HepG2 (cell line): Measurements from ENCODE around the gene ZFP36L2. TPM values are rescaled to one million over a fixed set of nuclear protein-coding genes. Genes with fewer than 3 reads are reported as not detected.

Source experiments
- CAMTA2 ChIP-seq: sonication (generic); formaldehyde crosslinking; IDR thresholded peaks from 2 replicates; pipeline ENCODE4 v1.4.0; 2020; ENCODE audit warnings: mild to moderate bottlenecking, missing genetic modification reagents, borderline replicate concordance
- CBX1 ChIP-seq: IDR thresholded peaks from one replicate; pipeline ENCODE4 v1.6.1; 2016; ENCODE audit warnings: antibody characterized with exemption, low read depth
- CHD4 ChIP-seq: fragments of 200-600 bp; sonication (generic); IDR thresholded peaks from 2 replicates; pipeline ENCODE4 v1.7.0; 2017; ENCODE audit warnings: mild to moderate bottlenecking, low read length, borderline replicate concordance
- HOXA7 ChIP-seq: sonication (generic); formaldehyde crosslinking; IDR thresholded peaks from 2 replicates; pipeline ENCODE4 v1.8.1; 2022; ENCODE audit warnings: mild to moderate bottlenecking, missing genetic modification reagents, moderate library complexity
- JUND ChIP-seq: sonication (generic); formaldehyde crosslinking; IDR thresholded peaks from 2 replicates; pipeline ENCODE4 v1.8.0; 2022; ENCODE audit warnings: mild to moderate bottlenecking, missing genetic modification reagents
- KLF9 ChIP-seq: IDR thresholded peaks from 2 replicates; pipeline ENCODE4 v1.6.1; 2016; ENCODE audit warnings: low read depth
- MXI1 ChIP-seq: IDR thresholded peaks from 3 replicates; pipeline ENCODE4 v1.6.1; 2012; ENCODE audit warnings: low read depth, low read length, inconsistent platforms, borderline replicate concordance
- NR2F2 ChIP-seq: IDR thresholded peaks from 2 replicates; pipeline ENCODE4 v1.6.1; 2012; ENCODE audit warnings: low read depth, inconsistent platforms, borderline replicate concordance
- RXRA ChIP-seq: sonication (generic); formaldehyde crosslinking; IDR thresholded peaks from 2 replicates; pipeline ENCODE4 v1.5.1; 2020; ENCODE audit warnings: missing genetic modification reagents
- RXRB ChIP-seq: IDR thresholded peaks from 2 replicates; pipeline ENCODE4 v1.6.1; 2016; ENCODE audit warnings: borderline replicate concordance, missing genetic modification reagents, missing compliant biosample characterization
- SIX1 ChIP-seq: sonication (generic); formaldehyde crosslinking; IDR thresholded peaks from 2 replicates; pipeline ENCODE4 v1.4.0; 2020; ENCODE audit warnings: missing genetic modification reagents, borderline replicate concordance
- SNAPC2 ChIP-seq: sonication (generic); formaldehyde crosslinking; IDR thresholded peaks from 2 replicates; pipeline ENCODE4 v1.8.1; 2022; ENCODE audit warnings: mild to moderate bottlenecking, missing genetic modification reagents
- ZBTB20 ChIP-seq: sonication (generic); formaldehyde crosslinking; IDR thresholded peaks from 2 replicates; pipeline ENCODE4 v1.8.1; 2023; ENCODE audit warnings: missing genetic modification reagents, low read depth, mild to moderate bottlenecking, borderline replicate concordance
- ZBTB42 ChIP-seq: sonication (generic); formaldehyde crosslinking; IDR thresholded peaks from 2 replicates; pipeline ENCODE4 v1.5.0; 2020; ENCODE audit warnings: mild to moderate bottlenecking, missing genetic modification reagents
- ZMYM4 ChIP-seq: sonication (generic); formaldehyde crosslinking; IDR thresholded peaks from 2 replicates; pipeline ENCODE4 v1.8.1; 2023; ENCODE audit warnings: mild to moderate bottlenecking, missing genetic modification reagents
- ZNF234 ChIP-seq: sonication (generic); formaldehyde crosslinking; conservative IDR thresholded peaks from 2 replicates; pipeline ENCODE4 v1.5.1; 2020; ENCODE audit warnings: mild to moderate bottlenecking, missing genetic modification reagents
- ZNF44 ChIP-seq: sonication (generic); formaldehyde crosslinking; IDR thresholded peaks from 2 replicates; pipeline ENCODE4 v1.5.1; 2020; ENCODE audit warnings: mild to moderate bottlenecking, missing genetic modification reagents
- ZNF672 ChIP-seq: sonication (generic); formaldehyde crosslinking; IDR thresholded peaks from 2 replicates; pipeline ENCODE4 v1.8.1; 2022; ENCODE audit warnings: missing genetic modification reagents
- ZNF761 ChIP-seq: sonication (generic); formaldehyde crosslinking; conservative IDR thresholded peaks from 2 replicates; pipeline ENCODE4 v1.4.0; 2020; ENCODE audit warnings: mild to moderate bottlenecking, missing genetic modification reagents
- ZNF766 ChIP-seq: sonication (generic); formaldehyde crosslinking; IDR thresholded peaks from 2 replicates; pipeline ENCODE4 v1.5.0; 2020; ENCODE audit warnings: missing genetic modification reagents, borderline replicate concordance
- ZNF777 ChIP-seq: sonication (generic); formaldehyde crosslinking; IDR thresholded peaks from 2 replicates; pipeline ENCODE4 v1.4.0; 2020; ENCODE audit warnings: missing genetic modification reagents
- ZSCAN25 ChIP-seq: sonication (generic); formaldehyde crosslinking; IDR thresholded peaks from 2 replicates; pipeline ENCODE4 v1.8.0; 2022; ENCODE audit warnings: mild to moderate bottlenecking, missing genetic modification reagents
- polyA plus RNA-seq, 8 experiments: library from polyadenylated mRNA; depleted of rRNA in 3 of 8; stranded (reverse) in 7 of 8; unstranded in 1 of 8; fragments of >200 nt; fragmentation: Illumina TruSeq in 4 of 8; extraction: Trizol in 4 of 8; gene quantifications; 2 replicates each; pipeline versions ENCODE4 v1.2.1 to v1.2.3, GENCODE V29; 2011 to 2016; ENCODE audit warnings: low read depth in 4 of 8, missing spikeins in 1 of 8, mixed read lengths in 1 of 8; ENCODE audit not compliant: insufficient read depth in 1 of 8
- total RNA-seq, 5 experiments: library from RNA; depleted of rRNA; stranded (reverse); fragments of >200 nt; fragmentation: Illumina TruSeq; extraction: Trizol; gene quantifications; 2 replicates each; pipeline ENCODE4 v1.2.3, GENCODE V29; 2016; ENCODE audit warnings: low read depth in 1 of 5
- TF ChIP-seq, protein P1 (sequence below): sonication (generic); formaldehyde crosslinking; IDR thresholded peaks from 2 replicates; pipeline ENCODE4 v1.5.0; 2020; ENCODE audit warnings: missing genetic modification reagents, mild to moderate bottlenecking, borderline replicate concordance
- TF ChIP-seq, protein P2 (sequence below): sonication (generic); formaldehyde crosslinking; IDR thresholded peaks from 2 replicates; pipeline ENCODE4 v1.5.0; 2020; ENCODE audit warnings: mild to moderate bottlenecking, missing genetic modification reagents
- TF ChIP-seq, protein P3 (sequence below): sonication (generic); formaldehyde crosslinking; IDR thresholded peaks from 2 replicates; pipeline ENCODE4 v1.5.0; 2020; ENCODE audit warnings: missing genetic modification reagents
- TF ChIP-seq, protein P4 (sequence below): sonication (generic); formaldehyde crosslinking; IDR thresholded peaks from 2 replicates; pipeline ENCODE4 v1.5.1; 2020; ENCODE audit warnings: missing genetic modification reagents, mild to moderate bottlenecking, borderline replicate concordance
- TF ChIP-seq, protein P5 (sequence below): IDR thresholded peaks from 2 replicates; pipeline ENCODE4 v1.6.1; 2016; ENCODE audit warnings: missing compliant biosample characterization, missing genetic modification reagents, borderline replicate concordance

Gene ZFP36L2
- total and polyA plus RNA-seq, 2 of the 13 experiments (the other 11 are each of a cell fraction or from before 2014, with no cell fraction given) = 11.2 to 21.8 TPM

DNA sequence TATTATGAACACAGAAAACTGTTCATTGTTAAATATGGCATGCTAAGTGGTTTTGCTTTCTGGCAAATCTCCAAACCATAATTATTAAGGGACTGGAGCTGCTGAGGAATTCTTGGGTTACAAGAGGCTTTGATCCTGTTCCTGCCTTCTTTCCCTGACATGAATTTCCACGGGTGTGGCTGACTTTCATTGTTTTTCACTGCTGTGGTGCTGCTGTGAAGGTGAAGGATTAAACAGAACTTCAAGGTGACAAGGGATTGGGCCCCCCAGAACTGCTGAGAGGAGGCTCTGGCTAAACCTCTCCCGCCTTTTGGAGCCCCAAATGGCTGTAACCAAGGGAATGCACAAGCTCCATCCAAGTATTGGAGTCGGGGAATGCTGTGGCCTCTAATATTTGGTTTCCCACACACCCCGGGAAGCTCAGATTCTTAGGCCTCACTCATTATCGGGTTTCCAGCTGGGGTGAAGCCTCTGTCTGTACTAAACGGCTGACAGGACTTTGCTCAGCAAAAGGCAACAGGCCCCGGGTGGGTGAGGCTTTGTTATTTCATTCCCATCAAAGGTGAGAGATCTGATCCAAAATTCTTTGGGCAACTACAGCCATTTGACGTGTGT lies 29.0 kb upstream of the ZFP36L2 start (continued):
- TF ChIP-seq SIX1 (CRISPR knock-in tag) (no peak), ZNF761 (no peak), RXRB (CRISPR knock-in tag) (no peak), JUND (CRISPR knock-in tag) (no peak), NR2F2 (no peak), MXI1 (no peak), ZSCAN25 (CRISPR knock-in tag) (0 out of 2 replicates have a peak, but pooled peaks have one; percentile 38), ZBTB42 (no peak), ZNF766 (CRISPR knock-in tag) (no peak), KLF9 (CRISPR knock-in tag) (no peak), SNAPC2 (CRISPR knock-in tag) (no peak), ZNF777 (CRISPR knock-in tag) (no peak), CHD4 (no peak), ZMYM4 (CRISPR knock-in tag) (peak; percentile 39; the same call in 1 of the 2 replicates), ZNF44 (0 out of 2 replicates have a peak, but pooled peaks have one; percentile 64), CAMTA2 (CRISPR knock-in tag) (no peak), HOXA7 (CRISPR knock-in tag) (no peak), ZBTB20 (CRISPR knock-in tag) (no peak), RXRA (no peak), CBX1 (no peak), ZNF234 (CRISPR knock-in tag) (no peak), ZNF672 (CRISPR knock-in tag) (no peak)
- TF ChIP-seq, protein P1, sequence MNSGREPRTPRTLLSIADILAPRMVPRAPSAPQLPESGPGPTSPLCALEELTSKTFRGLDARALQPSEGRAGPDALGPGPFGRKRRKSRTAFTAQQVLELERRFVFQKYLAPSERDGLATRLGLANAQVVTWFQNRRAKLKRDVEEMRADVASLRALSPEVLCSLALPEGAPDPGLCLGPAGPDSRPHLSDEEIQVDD (CRISPR knock-in tag) = no peak
- TF ChIP-seq, protein P2, sequence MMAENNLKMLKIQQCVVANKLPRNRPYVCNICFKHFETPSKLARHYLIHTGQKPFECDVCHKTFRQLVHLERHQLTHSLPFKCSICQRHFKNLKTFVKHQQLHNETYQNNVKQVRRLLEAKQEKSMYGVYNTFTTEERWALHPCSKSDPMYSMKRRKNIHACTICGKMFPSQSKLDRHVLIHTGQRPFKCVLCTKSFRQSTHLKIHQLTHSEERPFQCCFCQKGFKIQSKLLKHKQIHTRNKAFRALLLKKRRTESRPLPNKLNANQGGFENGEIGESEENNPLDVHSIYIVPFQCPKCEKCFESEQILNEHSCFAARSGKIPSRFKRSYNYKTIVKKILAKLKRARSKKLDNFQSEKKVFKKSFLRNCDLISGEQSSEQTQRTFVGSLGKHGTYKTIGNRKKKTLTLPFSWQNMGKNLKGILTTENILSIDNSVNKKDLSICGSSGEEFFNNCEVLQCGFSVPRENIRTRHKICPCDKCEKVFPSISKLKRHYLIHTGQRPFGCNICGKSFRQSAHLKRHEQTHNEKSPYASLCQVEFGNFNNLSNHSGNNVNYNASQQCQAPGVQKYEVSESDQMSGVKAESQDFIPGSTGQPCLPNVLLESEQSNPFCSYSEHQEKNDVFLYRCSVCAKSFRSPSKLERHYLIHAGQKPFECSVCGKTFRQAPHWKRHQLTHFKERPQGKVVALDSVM (CRISPR knock-in tag) = no peak
- TF ChIP-seq, protein P3, sequence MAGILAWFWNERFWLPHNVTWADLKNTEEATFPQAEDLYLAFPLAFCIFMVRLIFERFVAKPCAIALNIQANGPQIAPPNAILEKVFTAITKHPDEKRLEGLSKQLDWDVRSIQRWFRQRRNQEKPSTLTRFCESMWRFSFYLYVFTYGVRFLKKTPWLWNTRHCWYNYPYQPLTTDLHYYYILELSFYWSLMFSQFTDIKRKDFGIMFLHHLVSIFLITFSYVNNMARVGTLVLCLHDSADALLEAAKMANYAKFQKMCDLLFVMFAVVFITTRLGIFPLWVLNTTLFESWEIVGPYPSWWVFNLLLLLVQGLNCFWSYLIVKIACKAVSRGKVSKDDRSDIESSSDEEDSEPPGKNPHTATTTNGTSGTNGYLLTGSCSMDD (CRISPR knock-in tag) = no peak
- TF ChIP-seq, protein P4, sequence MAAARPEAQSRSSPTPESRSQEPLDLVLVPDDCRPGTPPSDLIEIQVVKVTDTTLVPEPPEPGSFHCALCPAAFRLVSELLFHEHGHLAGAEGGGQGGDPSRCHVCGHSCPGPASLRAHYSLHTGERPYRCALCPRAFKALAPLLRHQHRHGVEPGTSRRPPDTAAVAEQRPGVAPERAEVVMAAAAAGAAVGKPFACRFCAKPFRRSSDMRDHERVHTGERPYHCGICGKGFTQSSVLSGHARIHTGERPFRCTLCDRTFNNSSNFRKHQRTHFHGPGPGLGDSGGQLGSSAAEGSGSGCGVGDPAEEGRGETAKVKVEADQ (CRISPR knock-in tag) = 0 out of 2 replicates have a peak, but pooled peaks have one; percentile 32
- TF ChIP-seq, protein P5, sequence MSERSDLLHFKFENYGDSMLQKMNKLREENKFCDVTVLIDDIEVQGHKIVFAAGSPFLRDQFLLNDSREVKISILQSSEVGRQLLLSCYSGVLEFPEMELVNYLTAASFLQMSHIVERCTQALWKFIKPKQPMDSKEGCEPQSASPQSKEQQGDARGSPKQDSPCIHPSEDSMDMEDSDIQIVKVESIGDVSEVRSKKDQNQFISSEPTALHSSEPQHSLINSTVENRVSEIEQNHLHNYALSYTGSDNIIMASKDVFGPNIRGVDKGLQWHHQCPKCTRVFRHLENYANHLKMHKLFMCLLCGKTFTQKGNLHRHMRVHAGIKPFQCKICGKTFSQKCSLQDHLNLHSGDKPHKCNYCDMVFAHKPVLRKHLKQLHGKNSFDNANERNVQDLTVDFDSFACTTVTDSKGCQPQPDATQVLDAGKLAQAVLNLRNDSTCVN = no peak
